ENCODE results near the gene KIF24.
"Not testable (repeated sequence)": the region's sequence is repeated elsewhere in the genome, so short reads cannot be mapped to it uniquely, and the experiment has no call there.

Gene KIF24

GRCh38 chr9:34346873-34347799 is 18.1 kb upstream of the KIF24 start:
- no peak for TF ChIP-seq Cebpa-rat (IDR thresholded peaks at IDR 0.05)
- no peak overlapping the region for H3K4me3 ChIP-seq
- no peak overlapping the region for H3K4me2 ChIP-seq
- H3K27me3 ChIP-seq: no peaks in the 10 kb centered on the region
- no peaks in the 10 kb centered on the region for H3K9me3 ChIP-seq (replicated peaks in 1 of 11)
- H3K36me3 ChIP-seq: peaks cover 23 to 54% (median 29%) of the 10 kb centered on the region in 11 experiments
- no peak overlapping the region for H3K9ac ChIP-seq
- peaks cover 0 to 5% (median 0%) of the 10 kb centered on the region in 10 experiments; a peak in 2 of 20 replicates for H3K4me1 ChIP-seq
- H4K20me1 ChIP-seq: 0 out of 22 replicates have a peak, but pooled peaks cover 0 to 21% (median 0%) of the 10 kb centered on the region in 11 experiments
- H3K27ac ChIP-seq: no peak overlapping the region

GRCh38 chr9:34343605-34344004 is 14.5 kb upstream of the KIF24 start:
- no peak overlapping the region for H3K9ac ChIP-seq
- H4K20me1 ChIP-seq: peaks cover 0 to 29% (median 0%) of the 10 kb centered on the region in 11 experiments; a peak in 1 of 22 replicates
- no peaks in the 10 kb centered on the region for H3K27me3 ChIP-seq
- H3K36me3 ChIP-seq: peaks cover 48 to 76% (median 61%) of the 10 kb centered on the region in 11 experiments
- H3K4me2 ChIP-seq: no peak overlapping the region
- peaks cover 0 to 16% (median 0%) of the 10 kb centered on the region in 10 experiments; a peak in 2 of 20 replicates for H3K4me1 ChIP-seq
- TF ChIP-seq Cebpa-rat (IDR thresholded peaks at IDR 0.05): no peak
- H3K9me3 ChIP-seq (replicated peaks in 1 of 11): no peaks in the 10 kb centered on the region
- no peak overlapping the region for H3K4me3 ChIP-seq
- no peak overlapping the region for H3K27ac ChIP-seq

- Histone ChIP-seq H3K4me3 (no peak overlapping the region), H3K9ac (no peak overlapping the region), H3K27ac (no peak overlapping the region), H3K4me1 (peaks cover 0 to 16% (median 0%) of the 10 kb centered on the region in 10 experiments; a peak in 2 of 20 replicates), H3K9me3 (replicated peaks in 1 of 11) (no peaks in the 10 kb centered on the region), H3K4me2 (no peak overlapping the region), H3K27me3 (no peaks in the 10 kb centered on the region), H3K36me3 (peaks cover 53 to 80% (median 66%) of the 10 kb centered on the region in 11 experiments), H4K20me1 (peaks cover 0 to 33% (median 0%) of the 10 kb centered on the region in 11 experiments; a peak in 1 of 22 replicates)
- no peak for TF ChIP-seq Cebpa-rat (IDR thresholded peaks at IDR 0.05)
Measured at GRCh38 chr9:34343090-34343489, 14.0 kb upstream of the KIF24 start.

- Histone ChIP-seq H4K20me1 (peaks cover 0 to 33% (median 0%) of the 10 kb centered on the region in 11 experiments; a peak in 1 of 22 replicates), H3K4me1 (peaks cover 0 to 16% (median 0%) of the 10 kb centered on the region in 10 experiments; a peak in 2 of 20 replicates), H3K9me3 (replicated peaks in 1 of 11) (no peaks in the 10 kb centered on the region), H3K4me3 (no peak overlapping the region), H3K9ac (peak overlapping the region in 1 of 11 experiments; percentile 36; a peak in 1 of 22 replicates), H3K27me3 (no peaks in the 10 kb centered on the region), H3K27ac (no peak overlapping the region), H3K4me2 (peak overlapping the region in 1 of 11 experiments; percentile 23; a peak in 2 of 22 replicates), H3K36me3 (peaks cover 54 to 82% (median 63%) of the 10 kb centered on the region in 11 experiments)
- TF ChIP-seq Cebpa-rat (IDR thresholded peaks at IDR 0.05): no peak
Measured at GRCh38 chr9:34341659-34342295, 12.7 kb upstream of the KIF24 start.

- Histone ChIP-seq H3K4me2 (no peak overlapping the region), H3K9me3 (replicated peaks in 1 of 11) (no peaks in the 10 kb centered on the region), H3K27ac (no peak overlapping the region), H3K4me3 (no peak overlapping the region), H4K20me1 (peaks cover 0 to 25% (median 0%) of the 10 kb centered on the region in 11 experiments; a peak in 8 of 22 replicates), H3K9ac (no peak overlapping the region), H3K27me3 (no peaks in the 10 kb centered on the region), H3K36me3 (peaks cover 50 to 81% (median 57%) of the 10 kb centered on the region in 11 experiments), H3K4me1 (peaks cover 0 to 23% (median 5%) of the 10 kb centered on the region in 10 experiments; a peak in 8 of 20 replicates)
- no peak for TF ChIP-seq Cebpa-rat (IDR thresholded peaks at IDR 0.05)
Measured at GRCh38 chr9:34338665-34339385, 9.8 kb upstream of the KIF24 start.

GRCh38 chr9:34338079-34338478 is 9.0 kb upstream of the KIF24 start:
- H3K27me3 ChIP-seq; H3K27ac ChIP-seq; H3K9ac ChIP-seq; H3K4me3 ChIP-seq; H3K9me3 ChIP-seq (replicated peaks in 1 of 11); H3K4me2 ChIP-seq: not testable (repeated sequence)
- peaks cover 0 to 20% (median 3%) of the 10 kb centered on the region in 11 experiments; a peak in 8 of 22 replicates for H4K20me1 ChIP-seq
- H3K36me3 ChIP-seq: peaks cover 42 to 73% (median 49%) of the 10 kb centered on the region in 11 experiments
- H3K4me1 ChIP-seq: peaks cover 0 to 27% (median 5%) of the 10 kb centered on the region in 10 experiments; a peak in 8 of 20 replicates

- no peak overlapping the region for H3K4me3 ChIP-seq
- no peaks in the 10 kb centered on the region for H3K27me3 ChIP-seq
- no peak for TF ChIP-seq Cebpa-rat (IDR thresholded peaks at IDR 0.05)
- no peak overlapping the region for H3K4me2 ChIP-seq
- peaks cover 37 to 66% (median 42%) of the 10 kb centered on the region in 11 experiments for H3K36me3 ChIP-seq
- peaks cover 0 to 23% (median 5%) of the 10 kb centered on the region in 11 experiments; a peak in 8 of 22 replicates for H4K20me1 ChIP-seq
- peak overlapping the region in 1 of 11 experiments; percentile 44; a peak in 1 of 22 replicates for H3K9ac ChIP-seq
- H3K27ac ChIP-seq: no peak overlapping the region
- peaks cover 0 to 32% (median 5%) of the 10 kb centered on the region in 10 experiments; a peak in 11 of 20 replicates for H3K4me1 ChIP-seq
- no peaks in the 10 kb centered on the region for H3K9me3 ChIP-seq (replicated peaks in 1 of 11)
Measured at GRCh38 chr9:34337403-34337802, 8.3 kb upstream of the KIF24 start.

- Histone ChIP-seq H3K27ac (no peak overlapping the region), H3K4me3 (no peak overlapping the region), H3K4me1 (peaks cover 13 to 38% (median 22%) of the 10 kb centered on the region in 10 experiments), H3K4me2 (0 out of 22 replicates have a peak overlapping the region, but pooled peaks of 1 of the 11 experiments have one; percentile 12), H3K9ac (0 out of 22 replicates have a peak overlapping the region, but pooled peaks of 1 of the 11 experiments have one; percentile 15), H4K20me1 (peaks cover 0 to 24% (median 5%) of the 10 kb centered on the region in 11 experiments; a peak in 7 of 22 replicates), H3K9me3 (replicated peaks in 1 of 11) (no peaks in the 10 kb centered on the region), H3K36me3 (peaks cover 18 to 46% (median 22%) of the 10 kb centered on the region in 11 experiments), H3K27me3 (no peaks in the 10 kb centered on the region)
- no peak for TF ChIP-seq Cebpa-rat (IDR thresholded peaks at IDR 0.05)
Measured at GRCh38 chr9:34335376-34335775, 6.3 kb upstream of the KIF24 start.
